Epithelial cell of proximal tubule (primary cell): ENCODE measurements around the gene FADS3. TPM values are rescaled to one million over a fixed set of nuclear protein-coding genes. Genes with fewer than 3 reads are reported as not detected.

Experiments used
- DNase-seq: peaks from one replicate; pipeline ENCODE4 v3.0.0-alpha.2; 2011; ENCODE audit warnings: low read depth
- H3K4me3 ChIP-seq: 2 replicates; pipeline ENCODE4 v1.5.1; 2011; ENCODE audit warnings: low read depth, mild to moderate bottlenecking, low read length
- CTCF ChIP-seq: conservative IDR thresholded peaks from 2 replicates; pipeline ENCODE4 v1.5.1; 2012; ENCODE audit warnings: low read depth, mild to moderate bottlenecking, low read length
- total RNA-seq: library from RNA; depleted of rRNA; stranded (reverse); fragments of >200 nt; gene quantifications from 2 replicates; pipeline ENCODE4 v1.2.3, GENCODE V29; 2015

The FADS3 gene
- total RNA-seq, 1 donor from 2014 or later: 48.0 TPM

- no peak overlapping the region for H3K4me3 ChIP-seq
- DNase-seq: no peak
- peak; percentile 97 for TF ChIP-seq CTCF
Measured at GRCh38 chr11:61899146-61899841, 7.9 kb upstream of the FADS3 start.

GRCh38 chr11:61898247-61898582 lies 6.9 kb upstream of the FADS3 start:
- no peak for DNase-seq
- H3K4me3 ChIP-seq: no peak overlapping the region
- TF ChIP-seq CTCF: no peak

- TF ChIP-seq CTCF: peak; percentile 86
- H3K4me3 ChIP-seq: no peak overlapping the region
- no peak for DNase-seq
Measured at GRCh38 chr11:61897387-61898246, 6.3 kb upstream of the FADS3 start.

- DNase-seq: no peak
- TF ChIP-seq CTCF: no peak
- no peak overlapping the region for H3K4me3 ChIP-seq
Measured at GRCh38 chr11:61896665-61897386, 5.5 kb upstream of the FADS3 start.

GRCh38 chr11:61895718-61896059 lies 4.3 kb upstream of the FADS3 start:
- no peak overlapping the region for H3K4me3 ChIP-seq
- no peak for TF ChIP-seq CTCF
- DNase-seq: no peak

GRCh38 chr11:61895046-61895717 lies 3.8 kb upstream of the FADS3 start:
- H3K4me3 ChIP-seq: no peak overlapping the region
- TF ChIP-seq CTCF: no peak
- no peak for DNase-seq
